ENCODE results near the gene ESPNL.

Gene ESPNL

GRCh38 chr2:238128061-238128440 lies 27.9 kb downstream of the ESPNL start:
- DNase-seq (ENCODE audit: low spot score): no peak

GRCh38 chr2:238128534-238129001 lies 28.4 kb downstream of the ESPNL start:
- DNase-seq (ENCODE audit: low spot score): no peak

- no peak for DNase-seq (ENCODE audit: low spot score)
Observed at GRCh38 chr2:238129166-238130010, 29.2 kb downstream of the ESPNL start.

GRCh38 chr2:238130111-238130695 lies 30.1 kb downstream of the ESPNL start:
- DNase-seq (ENCODE audit: low spot score): no peak

- DNase-seq (ENCODE audit: low spot score): no peak
Observed at GRCh38 chr2:238130696-238131628, 30.8 kb downstream of the ESPNL start.

- no peak for DNase-seq (ENCODE audit: low spot score)
Observed at GRCh38 chr2:238131761-238132462, 31.8 kb downstream of the ESPNL start.

GRCh38 chr2:238132463-238133450 lies 32.6 kb downstream of the ESPNL start:
- no peak for DNase-seq (ENCODE audit: low spot score)

GRCh38 chr2:238133499-238134392 lies 33.6 kb downstream of the ESPNL start:
- DNase-seq (ENCODE audit: low spot score): no peak

- no peak for DNase-seq (ENCODE audit: low spot score)
Observed at GRCh38 chr2:238134393-238134785, 34.2 kb downstream of the ESPNL start.

GRCh38 chr2:238135601-238136150 lies 35.5 kb downstream of the ESPNL start:
- no peak for DNase-seq (ENCODE audit: low spot score)

GRCh38 chr2:238136820-238137537 lies 36.8 kb downstream of the ESPNL start:
- DNase-seq (ENCODE audit: low spot score): no peak

- no peak for DNase-seq (ENCODE audit: low spot score)
Observed at GRCh38 chr2:238137885-238138284, 37.7 kb downstream of the ESPNL start.

- no peak for DNase-seq (ENCODE audit: low spot score)
Observed at GRCh38 chr2:238138331-238139195, 38.4 kb downstream of the ESPNL start, which contains the start of gene KLHL30. Gene KLHL30 (plus strand): TSS chr2:238138668. CDS start chr2:238140755, 2,087 bp downstream.

GRCh38 chr2:238139196-238140039 lies 39.3 kb downstream of the ESPNL start:
- no peak for DNase-seq (ENCODE audit: low spot score)

- no peak for DNase-seq (ENCODE audit: low spot score)
Observed at GRCh38 chr2:238140040-238140439, 39.9 kb downstream of the ESPNL start.
